ENCODE measurements around the gene DOC2A. TPM values are rescaled to one million over a fixed set of nuclear protein-coding genes. Genes with fewer than 3 reads are reported as not detected.

Gene DOC2A
- total RNA-seq, 2 experiments from 2014 or later = 0.14 TPM

GRCh38 chr16:29992344-29992967 lies 18.4 kb downstream of the DOC2A start:
- H3K4me1 Mint-ChIP-seq (ENCODE audit: low read depth) = peaks cover 33% of the 10 kb centered on the region
- ATAC-seq (ENCODE audit: poor library complexity) (no peak), DNase-seq (no peak)
- Histone ChIP-seq H3K36me3 (ENCODE audit: insufficient read depth, low read length) (peaks cover 57% of the 10 kb centered on the region), H3K27me3 (ENCODE audit: control insufficient read depth in 1 of 2, insufficient read depth in 2 of 2, low read length in 2 of 2) (no peaks in the 10 kb centered on the region), H3K27ac (ENCODE audit: low read depth in 1 of 2, low read length in 2 of 2) (no peak overlapping the region), H3K4me1 (ENCODE audit: insufficient read depth, low read length) (peaks cover 24% of the 10 kb centered on the region), H3K4me3 (ENCODE audit: low read length) (no peak overlapping the region), H3K9me3 (ENCODE audit: control insufficient read depth in 1 of 2, insufficient read depth in 1 of 2, low read length in 2 of 2) (no peaks in the 10 kb centered on the region)
- H3K4me3 Mint-ChIP-seq = peak overlapping the region; percentile 71
- H3K36me3 Mint-ChIP-seq (ENCODE audit: low read depth) = peaks cover 72% of the 10 kb centered on the region
- TF ChIP-seq CTCF (IDR thresholded peaks at IDR 0.05) = no peak
- intact Hi-C loops (cut with DNase I, micrococcal nuclease) = loop anchor here in 1 of 2 experiments (5.0 to 10.0 kb wide), 4 partner anchors 90 to 1168 kb away; partner anchors contain the start of genes ASPHD1, ATXN2L, FBXL19 and SRCAP
- H3K9me3 Mint-ChIP-seq = no peaks in the 10 kb centered on the region
- CTCF ChIA-PET = interaction anchor here (0.6 kb wide), 1 partner anchor 344 kb away, joined by 5 read pairs; no protein-coding TSS in a partner anchor
- POLR2A ChIA-PET = no interaction called here
- H3K27me3 Mint-ChIP-seq = no peaks in the 10 kb centered on the region
- no peak overlapping the region for H3K27ac Mint-ChIP-seq

- Histone ChIP-seq H3K4me3 (ENCODE audit: low read length) (no peak overlapping the region), H3K9me3 (ENCODE audit: control insufficient read depth in 1 of 2, insufficient read depth in 1 of 2, low read length in 2 of 2) (no peaks in the 10 kb centered on the region), H3K4me1 (ENCODE audit: insufficient read depth, low read length) (peaks cover 18% of the 10 kb centered on the region), H3K27me3 (ENCODE audit: control insufficient read depth in 1 of 2, insufficient read depth in 2 of 2, low read length in 2 of 2) (no peaks in the 10 kb centered on the region), H3K27ac (ENCODE audit: low read depth in 1 of 2, low read length in 2 of 2) (no peak overlapping the region), H3K36me3 (ENCODE audit: insufficient read depth, low read length) (peaks cover 63% of the 10 kb centered on the region)
- POLR2A ChIA-PET = interaction anchor here (0.6 kb wide), 1 partner anchor 17 kb away, joined by 3 read pairs; no protein-coding TSS in a partner anchor
- Mint-ChIP-seq H3K36me3 (ENCODE audit: low read depth) (peaks cover 69% of the 10 kb centered on the region), H3K4me3 (peak overlapping the region; percentile 38), H3K9me3 (no peaks in the 10 kb centered on the region), H3K27ac (no peak overlapping the region), H3K4me1 (ENCODE audit: low read depth) (peaks cover 26% of the 10 kb centered on the region), H3K27me3 (no peaks in the 10 kb centered on the region)
- DNase-seq = no peak
- CTCF ChIA-PET = no interaction called here
- TF ChIP-seq CTCF (IDR thresholded peaks at IDR 0.05) = no peak
- ATAC-seq (ENCODE audit: poor library complexity) = no peak
- intact Hi-C loops (cut with DNase I, micrococcal nuclease) = loop anchor here in 1 of 2 experiments (5.0 to 10.0 kb wide), 4 partner anchors 89 to 1167 kb away; partner anchors contain the start of genes ASPHD1, ATXN2L, FBXL19 and SRCAP
Observed at GRCh38 chr16:29991571-29991904, 19.3 kb downstream of the DOC2A start.

GRCh38 chr16:29990883-29991570 lies 19.8 kb downstream of the DOC2A start:
- H3K27me3 Mint-ChIP-seq = no peaks in the 10 kb centered on the region
- Histone ChIP-seq H3K27me3 (ENCODE audit: control insufficient read depth in 1 of 2, insufficient read depth in 2 of 2, low read length in 2 of 2) (no peaks in the 10 kb centered on the region), H3K27ac (ENCODE audit: low read depth in 1 of 2, low read length in 2 of 2) (no peak overlapping the region), H3K9me3 (ENCODE audit: control insufficient read depth in 1 of 2, insufficient read depth in 1 of 2, low read length in 2 of 2) (no peaks in the 10 kb centered on the region), H3K4me1 (ENCODE audit: insufficient read depth, low read length) (peaks cover 14% of the 10 kb centered on the region), H3K36me3 (ENCODE audit: insufficient read depth, low read length) (peaks cover 67% of the 10 kb centered on the region), H3K4me3 (ENCODE audit: low read length) (no peak overlapping the region)
- H3K9me3 Mint-ChIP-seq = no peaks in the 10 kb centered on the region
- peaks cover 70% of the 10 kb centered on the region for H3K36me3 Mint-ChIP-seq (ENCODE audit: low read depth)
- intact Hi-C loops (cut with DNase I, micrococcal nuclease) = loop anchor here in 1 of 2 experiments (5.0 to 10.0 kb wide), 4 partner anchors 89 to 1166 kb away; partner anchors contain the start of genes ASPHD1, ATXN2L, FBXL19 and SRCAP
- CTCF ChIA-PET = no interaction called here
- H3K27ac Mint-ChIP-seq = no peak overlapping the region
- peaks cover 21% of the 10 kb centered on the region for H3K4me1 Mint-ChIP-seq (ENCODE audit: low read depth)
- POLR2A ChIA-PET = interaction anchor here (0.6 kb wide), 1 partner anchor 17 kb away, joined by 3 read pairs; no protein-coding TSS in a partner anchor
- ATAC-seq (ENCODE audit: poor library complexity) (no peak), DNase-seq (no peak)
- TF ChIP-seq CTCF (IDR thresholded peaks at IDR 0.05) = no peak
- H3K4me3 Mint-ChIP-seq = no peak overlapping the region

Data from CD4-positive, alpha-beta T cell (primary cell).